Measurements from ENCODE around the gene ELP6. TPM values are rescaled to one million over a fixed set of nuclear protein-coding genes. Genes with fewer than 3 reads are reported as not detected.
A peak's percentile ranks its signal among the peaks of the same experiment; 100 is the strongest.

ELP6 gene
- total and polyA plus RNA-seq, 9 of the 15 experiments (the other 6 are each of a cell fraction or from before 2014, with no cell fraction given): 76.9 to 198 (median 83.3) TPM

DNA sequence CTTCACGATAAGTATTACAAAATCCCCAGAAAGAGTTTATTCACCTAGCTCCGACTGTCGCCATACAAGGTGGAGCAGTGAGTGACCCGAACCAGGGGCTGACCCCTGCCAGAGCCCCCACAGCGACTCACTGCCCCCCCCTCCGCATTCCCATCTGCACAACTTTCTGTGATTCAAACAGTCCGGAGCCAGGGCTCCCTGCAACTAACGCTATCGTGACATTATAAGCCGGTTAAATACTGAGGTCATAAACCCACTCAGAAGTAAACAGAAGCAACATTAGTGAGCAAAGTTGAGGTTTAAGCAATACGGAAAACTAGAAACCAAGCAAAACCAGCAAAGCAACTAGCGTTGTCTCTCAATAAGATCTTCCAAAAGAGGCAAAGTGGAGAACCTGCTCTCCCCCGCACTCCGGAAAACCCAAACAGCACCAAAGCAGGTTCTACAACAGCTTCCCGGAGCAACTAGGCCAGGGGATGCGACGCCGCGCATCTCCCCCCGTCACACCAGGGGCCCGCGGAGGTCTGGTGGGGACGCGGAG, 38.4 kb downstream of the ELP6 start (continued):
- TF ChIP-seq, protein P1, sequence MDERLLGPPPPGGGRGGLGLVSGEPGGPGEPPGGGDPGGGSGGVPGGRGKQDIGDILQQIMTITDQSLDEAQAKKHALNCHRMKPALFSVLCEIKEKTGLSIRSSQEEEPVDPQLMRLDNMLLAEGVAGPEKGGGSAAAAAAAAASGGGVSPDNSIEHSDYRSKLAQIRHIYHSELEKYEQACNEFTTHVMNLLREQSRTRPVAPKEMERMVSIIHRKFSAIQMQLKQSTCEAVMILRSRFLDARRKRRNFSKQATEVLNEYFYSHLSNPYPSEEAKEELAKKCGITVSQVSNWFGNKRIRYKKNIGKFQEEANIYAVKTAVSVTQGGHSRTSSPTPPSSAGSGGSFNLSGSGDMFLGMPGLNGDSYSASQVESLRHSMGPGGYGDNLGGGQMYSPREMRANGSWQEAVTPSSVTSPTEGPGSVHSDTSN (CRISPR knock-in tag; IDR thresholded peaks at IDR 0.05; ENCODE audit: low read depth): no peak
- TF ChIP-seq, protein P1 (tag; conservative IDR thresholded peaks at IDR 0.05; ENCODE audit: low read depth): no peak
- peak; percentile 67 for TF ChIP-seq ETV1 (tag; conservative IDR thresholded peaks at IDR 0.05; ENCODE audit: low read depth)
- TF ChIP-seq ZNF121 (CRISPR knock-in tag; conservative IDR thresholded peaks at IDR 0.05): no peak
- no peak for TF ChIP-seq MEF2A (IDR thresholded peaks at IDR 0.05; ENCODE audit: control insufficient read depth, low read depth, low read length)
- no peak for TF ChIP-seq TGIF2 (CRISPR knock-in tag; IDR thresholded peaks at IDR 0.05)
- TF ChIP-seq PCBP1 (IDR thresholded peaks at IDR 0.05; ENCODE audit: low read depth, low read length, poor library complexity, severe bottlenecking): no peak
- TF ChIP-seq CBX8 (IDR thresholded peaks at IDR 0.05; ENCODE audit: borderline replicate concordance, extremely low read depth, low read depth, low read length, poor library complexity, severe bottlenecking): no peak
- TF ChIP-seq FOXA3 (CRISPR knock-in tag; conservative IDR thresholded peaks at IDR 0.05 in 1 of 2, IDR thresholded peaks at IDR 0.05 in 1 of 2): no peak
- 0 out of 2 replicates have a peak, but pooled peaks have one; percentile 6 for TF ChIP-seq PTBP1 (IDR thresholded peaks at IDR 0.05; ENCODE audit: low read depth, low read length)
- no peak for TF ChIP-seq RAD21 (CRISPR knock-in tag; conservative IDR thresholded peaks at IDR 0.05 in 1 of 2, IDR thresholded peaks at IDR 0.05 in 1 of 2)
- TF ChIP-seq ZNF316 (IDR thresholded peaks at IDR 0.05): no peak
- TF ChIP-seq, protein P2, sequence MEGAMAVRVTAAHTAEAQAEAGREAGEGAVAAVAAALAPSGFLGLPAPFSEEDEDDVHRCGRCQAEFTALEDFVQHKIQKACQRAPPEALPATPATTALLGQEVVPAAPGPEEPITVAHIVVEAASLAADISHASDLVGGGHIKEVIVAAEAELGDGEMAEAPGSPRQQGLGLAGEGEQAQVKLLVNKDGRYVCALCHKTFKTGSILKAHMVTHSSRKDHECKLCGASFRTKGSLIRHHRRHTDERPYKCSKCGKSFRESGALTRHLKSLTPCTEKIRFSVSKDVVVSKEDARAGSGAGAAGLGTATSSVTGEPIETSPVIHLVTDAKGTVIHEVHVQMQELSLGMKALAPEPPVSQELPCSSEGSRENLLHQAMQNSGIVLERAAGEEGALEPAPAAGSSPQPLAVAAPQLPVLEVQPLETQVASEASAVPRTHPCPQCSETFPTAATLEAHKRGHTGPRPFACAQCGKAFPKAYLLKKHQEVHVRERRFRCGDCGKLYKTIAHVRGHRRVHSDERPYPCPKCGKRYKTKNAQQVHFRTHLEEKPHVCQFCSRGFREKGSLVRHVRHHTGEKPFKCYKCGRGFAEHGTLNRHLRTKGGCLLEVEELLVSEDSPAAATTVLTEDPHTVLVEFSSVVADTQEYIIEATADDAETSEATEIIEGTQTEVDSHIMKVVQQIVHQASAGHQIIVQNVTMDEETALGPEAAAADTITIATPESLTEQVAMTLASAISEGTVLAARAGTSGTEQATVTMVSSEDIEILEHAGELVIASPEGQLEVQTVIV (CRISPR knock-in tag; IDR thresholded peaks at IDR 0.05; ENCODE audit: borderline replicate concordance): no peak
- TF ChIP-seq, protein P3, sequence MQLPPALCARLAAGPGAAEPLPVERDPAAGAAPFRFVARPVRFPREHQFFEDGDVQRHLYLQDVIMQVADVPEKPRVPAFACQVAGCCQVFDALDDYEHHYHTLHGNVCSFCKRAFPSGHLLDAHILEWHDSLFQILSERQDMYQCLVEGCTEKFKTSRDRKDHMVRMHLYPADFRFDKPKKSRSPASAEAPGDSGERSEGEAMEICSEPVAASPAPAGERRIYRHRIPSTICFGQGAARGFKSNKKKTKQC (CRISPR knock-in tag; IDR thresholded peaks at IDR 0.05): peak; percentile 23; the same call in 1 of the 2 replicates
- TF ChIP-seq, protein P4, sequence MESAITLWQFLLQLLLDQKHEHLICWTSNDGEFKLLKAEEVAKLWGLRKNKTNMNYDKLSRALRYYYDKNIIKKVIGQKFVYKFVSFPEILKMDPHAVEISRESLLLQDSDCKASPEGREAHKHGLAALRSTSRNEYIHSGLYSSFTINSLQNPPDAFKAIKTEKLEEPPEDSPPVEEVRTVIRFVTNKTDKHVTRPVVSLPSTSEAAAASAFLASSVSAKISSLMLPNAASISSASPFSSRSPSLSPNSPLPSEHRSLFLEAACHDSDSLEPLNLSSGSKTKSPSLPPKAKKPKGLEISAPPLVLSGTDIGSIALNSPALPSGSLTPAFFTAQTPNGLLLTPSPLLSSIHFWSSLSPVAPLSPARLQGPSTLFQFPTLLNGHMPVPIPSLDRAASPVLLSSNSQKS (CRISPR knock-in tag; IDR thresholded peaks at IDR 0.05): no peak
- TF ChIP-seq POLR2AphosphoS5 (IDR thresholded peaks at IDR 0.05; ENCODE audit: control insufficient read depth, insufficient read depth, low read depth, low read length): 0 out of 2 replicates have a peak, but pooled peaks have one; percentile 6
- no peak for TF ChIP-seq ZNF146 (CRISPR knock-in tag; IDR thresholded peaks at IDR 0.05; ENCODE audit: unreplicated experiment)
- no peak for TF ChIP-seq HMG20B (CRISPR knock-in tag; IDR thresholded peaks at IDR 0.05)
- TF ChIP-seq ZFP1 (CRISPR knock-in tag; IDR thresholded peaks at IDR 0.05): no peak
- TF ChIP-seq ILF3 (IDR thresholded peaks at IDR 0.05; ENCODE audit: borderline replicate concordance): no peak
- TF ChIP-seq ZNF77 (CRISPR knock-in tag; IDR thresholded peaks at IDR 0.05): no peak
